Left lung (tissue), 10 donors: ENCODE data around the gene DPM1. TPM values are rescaled to one million over a fixed set of nuclear protein-coding genes. Genes with fewer than 3 reads are reported as not detected.
"Not testable (repeated sequence)": the region's sequence is repeated elsewhere in the genome, so short reads cannot be mapped to it uniquely, and the experiment has no call there.

Experiments
- ATAC-seq: fragments of 200-7000 bp; cut with Tn5 transposase; one replicate; pipeline ENCODE4 v1.9.1; 2020; ENCODE audit warnings: moderate library complexity
- DNase-seq, 4 donors: peaks; one replicate each; pipeline ENCODE4 v3.0.0-alpha.2; 2013 to 2020
- H3K27ac ChIP-seq, 2 donors: fragments of 200-600 bp; sonication (generic) in 1 of 2; one replicate each; pipeline versions ENCODE4 v1.5.0 to v1.8.0; 2020 to 2021
- H3K27me3 ChIP-seq, 2 donors: fragments of 200-600 bp; sonication (generic) in 1 of 2; one replicate each; pipeline versions ENCODE4 v1.5.0 to v1.8.0; 2020 to 2021
- H3K36me3 ChIP-seq, 2 donors: fragments of 200-600 bp; sonication (generic) in 1 of 2; one replicate each; pipeline versions ENCODE4 v1.5.0 to v1.8.0; 2020 to 2021
- H3K4me1 ChIP-seq, 2 donors: fragments of 200-600 bp; one replicate each; pipeline ENCODE4 v1.8.0; 2021
- H3K4me3 ChIP-seq, 2 donors: fragments of 200-600 bp; sonication (generic) in 1 of 2; one replicate each; pipeline versions ENCODE4 v1.5.0 to v1.8.0; 2020 to 2021; ENCODE audit warnings: mild to moderate bottlenecking in 1 of 2
- H3K9me3 ChIP-seq, 2 donors: fragments of 200-600 bp; sonication (generic) in 1 of 2; one replicate each; pipeline versions ENCODE4 v1.5.0 to v1.8.0; 2020 to 2021
- intact Hi-C, 2 donors: fragments of 100-400 bp; cut with DNase I; formaldehyde crosslinking; loops; one replicate each; pipeline versions ENCODE4 v1.11.2 to v1.14.2; 2022
- polyA plus RNA-seq, 6 donors: library from polyadenylated mRNA; unstranded; fragments of 120-200 nt; gene quantifications; one replicate each; pipeline ENCODE4 v1.2.1, GENCODE V29; 2013; ENCODE audit not compliant: insufficient read length in 6 of 6
- total RNA-seq, 2 donors: library from RNA; stranded (reverse); fragmentation: NEBNext Ultra II Directional; extraction: Animal tissue kit (Norgen Biotek cat#: 25700); gene quantifications; one replicate each; pipeline ENCODE4 v1.2.1, GENCODE V29; 2021
- TF ChIP-seq, protein P1 (sequence below), 2 donors: fragments of 200-600 bp; sonication (generic) in 1 of 2; IDR thresholded peaks; one replicate each; pipeline versions ENCODE4 v1.5.0 to v1.8.0; 2021; ENCODE audit warnings: antibody characterized with exemption in 2 of 2
- donor health status: DM: no; HTN: yes; CAD: no.
- donor health status: DM: no; HTN: no; CAD: no.

Gene DPM1
- total and polyA plus RNA-seq, 8 donors = 31.9 to 63.3 (median 56.4) TPM

GRCh38 chr20:50981714-50982048 lies 23.3 kb upstream of the DPM1 start:
- intact Hi-C loops = no loop called here
- H3K9me3 ChIP-seq = no peaks in the 10 kb centered on the region
- ATAC-seq (no peak), DNase-seq (no peak)
- no peaks in the 10 kb centered on the region for H3K4me1 ChIP-seq
- no peaks in the 10 kb centered on the region for H3K36me3 ChIP-seq
- peaks cover 0 to 82% of the 10 kb centered on the region in 2 donors for H3K27me3 ChIP-seq
- H3K27ac ChIP-seq = no peak overlapping the region
- TF ChIP-seq, protein P1, sequence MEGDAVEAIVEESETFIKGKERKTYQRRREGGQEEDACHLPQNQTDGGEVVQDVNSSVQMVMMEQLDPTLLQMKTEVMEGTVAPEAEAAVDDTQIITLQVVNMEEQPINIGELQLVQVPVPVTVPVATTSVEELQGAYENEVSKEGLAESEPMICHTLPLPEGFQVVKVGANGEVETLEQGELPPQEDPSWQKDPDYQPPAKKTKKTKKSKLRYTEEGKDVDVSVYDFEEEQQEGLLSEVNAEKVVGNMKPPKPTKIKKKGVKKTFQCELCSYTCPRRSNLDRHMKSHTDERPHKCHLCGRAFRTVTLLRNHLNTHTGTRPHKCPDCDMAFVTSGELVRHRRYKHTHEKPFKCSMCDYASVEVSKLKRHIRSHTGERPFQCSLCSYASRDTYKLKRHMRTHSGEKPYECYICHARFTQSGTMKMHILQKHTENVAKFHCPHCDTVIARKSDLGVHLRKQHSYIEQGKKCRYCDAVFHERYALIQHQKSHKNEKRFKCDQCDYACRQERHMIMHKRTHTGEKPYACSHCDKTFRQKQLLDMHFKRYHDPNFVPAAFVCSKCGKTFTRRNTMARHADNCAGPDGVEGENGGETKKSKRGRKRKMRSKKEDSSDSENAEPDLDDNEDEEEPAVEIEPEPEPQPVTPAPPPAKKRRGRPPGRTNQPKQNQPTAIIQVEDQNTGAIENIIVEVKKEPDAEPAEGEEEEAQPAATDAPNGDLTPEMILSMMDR (IDR thresholded peaks at IDR 0.05) = no peak
- H3K4me3 ChIP-seq = no peak overlapping the region

DNA sequence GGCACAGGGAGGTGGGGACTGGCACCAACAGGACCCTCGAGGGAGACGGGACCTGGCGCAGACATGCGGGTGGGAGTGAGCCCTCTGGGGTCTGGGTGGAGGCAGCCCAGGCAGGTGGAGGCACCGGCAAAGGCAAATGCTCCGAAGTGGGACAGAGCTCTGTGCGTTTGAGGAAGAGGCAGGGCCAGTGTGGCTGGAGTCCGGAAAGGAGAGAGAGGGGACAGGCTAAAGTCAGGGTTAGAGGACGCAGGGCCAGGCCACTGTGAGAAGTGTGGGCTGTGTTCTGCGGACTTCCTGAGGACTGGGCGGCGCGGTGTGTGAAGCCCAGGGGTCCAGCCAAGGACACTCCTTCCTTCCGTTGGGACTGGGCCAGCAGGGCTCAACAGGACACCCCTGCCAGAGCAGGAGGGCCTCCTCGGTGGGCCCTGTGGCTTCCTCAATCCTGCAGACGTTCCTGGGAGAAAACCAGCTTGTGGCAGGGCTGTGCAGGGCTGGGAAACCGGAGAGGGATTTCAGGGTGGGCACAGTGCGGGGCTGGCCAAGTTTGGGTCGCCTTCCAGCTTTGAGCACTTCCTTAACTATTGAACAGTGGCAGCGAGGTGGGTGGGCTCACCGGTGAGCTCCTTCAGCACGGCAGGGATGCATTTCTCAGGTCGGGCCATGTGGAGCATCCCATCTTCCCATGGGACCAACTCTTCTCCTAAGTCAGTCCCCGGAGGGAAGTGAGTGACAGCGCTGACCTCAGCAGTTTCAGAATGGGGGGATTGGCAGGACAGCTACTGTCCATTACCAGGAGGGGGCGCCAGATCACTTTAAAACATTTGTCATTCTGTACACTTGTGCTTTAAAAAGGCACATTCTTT lies 22.8 kb upstream of the DPM1 start:
- no peaks in the 10 kb centered on the region for H3K36me3 ChIP-seq
- TF ChIP-seq, protein P1 (IDR thresholded peaks at IDR 0.05) = peak; percentile 73 to 80
- no peak overlapping the region for H3K4me3 ChIP-seq
- H3K27me3 ChIP-seq = peaks cover 0 to 81% of the 10 kb centered on the region in 2 donors
- H3K4me1 ChIP-seq = no peaks in the 10 kb centered on the region
- ATAC-seq (peak; percentile 63), DNase-seq (peak in 2 of 4 donors; percentile 51 to 63)
- no peaks in the 10 kb centered on the region for H3K9me3 ChIP-seq
- H3K27ac ChIP-seq = peak overlapping the region in 1 of 2 donors; percentile 77
- intact Hi-C loops = no loop called here

GRCh38 chr20:50980071-50980681 lies 21.8 kb upstream of the DPM1 start:
- intact Hi-C loops = no loop called here
- Histone ChIP-seq H3K36me3 (no peaks in the 10 kb centered on the region), H3K4me3 (no peak overlapping the region), H3K4me1 (no peaks in the 10 kb centered on the region), H3K9me3 (no peaks in the 10 kb centered on the region), H3K27me3 (peaks cover 0 to 72% of the 10 kb centered on the region in 2 donors), H3K27ac (peak overlapping the region in 1 of 2 donors; percentile 77)
- no peak for DNase-seq
- peak; percentile 69 for ATAC-seq
- TF ChIP-seq, protein P1 (IDR thresholded peaks at IDR 0.05) = no peak

GRCh38 chr20:50978533-50978932 lies 20.2 kb upstream of the DPM1 start:
- H3K27ac ChIP-seq, H3K4me3 ChIP-seq, intact Hi-C loops, H3K9me3 ChIP-seq, H3K4me1 ChIP-seq, H3K36me3 ChIP-seq, DNase-seq, ATAC-seq: not testable (repeated sequence)
- H3K27me3 ChIP-seq = peaks cover 0 to 60% of the 10 kb centered on the region in 2 donors

DNA sequence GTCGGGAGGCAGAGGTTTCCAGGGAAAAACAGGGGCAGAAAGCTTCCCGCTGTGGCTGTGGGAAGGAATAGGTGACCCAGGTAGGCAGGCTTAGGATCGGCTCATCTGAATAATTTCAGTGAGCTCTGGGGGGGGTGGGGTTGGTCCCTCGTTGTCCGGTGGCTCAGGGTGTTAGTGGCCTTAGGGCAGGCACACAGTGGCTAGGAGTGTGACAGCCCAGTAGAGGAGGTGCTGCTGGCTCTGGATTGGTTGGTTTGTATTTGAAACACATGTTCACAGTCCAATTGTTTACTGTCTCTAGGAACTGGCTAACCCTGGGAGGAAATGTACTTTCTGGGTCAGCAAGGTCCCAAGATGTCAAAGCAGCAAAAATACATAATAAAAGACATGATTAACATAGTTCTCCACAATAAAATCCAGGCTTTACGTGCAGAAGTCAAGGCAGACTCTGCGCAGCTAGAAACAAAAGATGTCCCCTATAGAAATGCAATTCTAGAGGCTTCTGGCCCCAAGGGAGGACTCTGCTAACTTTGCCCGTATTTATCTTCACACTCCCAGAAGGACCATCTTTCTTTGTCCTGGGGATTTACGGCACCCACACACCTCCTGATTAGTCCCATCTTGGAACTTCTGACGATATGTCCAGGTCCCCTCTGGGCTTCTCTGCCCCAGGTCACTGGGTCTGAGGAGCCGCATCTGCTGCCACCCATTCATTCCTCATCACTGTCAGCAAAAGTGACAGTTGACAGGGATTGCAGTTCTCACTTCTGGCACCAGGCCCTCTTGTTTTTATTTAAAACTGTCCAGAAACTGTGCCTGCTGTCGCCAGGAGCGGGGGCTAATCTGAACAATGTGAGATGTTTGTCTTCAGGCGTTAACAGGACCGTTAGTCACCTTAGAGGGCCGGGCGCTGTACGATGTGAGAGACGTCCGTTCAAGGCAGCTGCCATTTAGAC lies 19.0 kb upstream of the DPM1 start:
- Histone ChIP-seq H3K4me1 (no peaks in the 10 kb centered on the region), H3K4me3 (no peak overlapping the region), H3K9me3 (no peaks in the 10 kb centered on the region), H3K36me3 (no peaks in the 10 kb centered on the region), H3K27me3 (peaks cover 0 to 55% of the 10 kb centered on the region in 2 donors), H3K27ac (no peak overlapping the region)
- ATAC-seq (no peak), DNase-seq (no peak)
- TF ChIP-seq, protein P1 (IDR thresholded peaks at IDR 0.05) = no peak
- intact Hi-C loops = no loop called here
